K562 (cell line): ENCODE results near the gene SUPT3H. TPM values are rescaled to one million over a fixed set of nuclear protein-coding genes. Genes with fewer than 3 reads are reported as not detected.

Experiments
- ATAC-seq: fragments of 200-7000 bp; cut with Tn5 transposase; 3 replicates; pipeline ENCODE4 v1.9.1; 2020; ENCODE audit warnings: moderate library complexity
- BruUV-seq: library from RNA; stranded (reverse); fragments of 400-500 nt; replicated peaks from 2 replicates; lab custom pipeline; 2021; lab: Mats Ljungman, UMichigan
- CTCF ChIA-PET: fragments of 300-600 bp; formaldehyde crosslinking; extraction: SDS; loops from one replicate; lab custom pipeline; 2021; ENCODE audit warnings: low intra/inter-chr PET ratio; lab: Yijun Ruan, JAX
- POLR2A ChIA-PET: fragments of 300-600, 350-650 bp; sonication (Branson Sonifier 250); formaldehyde crosslinking; extraction: SDS; loops from one replicate; lab custom pipeline; 2021; ENCODE audit warnings: antibody characterized with exemption, inconsistent platforms; lab: Yijun Ruan, JAX
- DNase-seq, 4 experiments: peaks; one replicate each; pipeline versions ENCODE4 v3.0.0 to v3.0.0-alpha.2; 2011 to 2018; ENCODE audit warnings: low spot score in 3 of 4, mixed read lengths in 3 of 4; ENCODE audit errors: extremely low read depth in 1 of 4
- FAIRE-seq: peaks from 2 replicates; lab custom pipeline; 2011; peaks lifted over from hg19 to GRCh38; lab: Jason Lieb, UNC
- H2AFZ ChIP-seq: 2 replicates; pipeline ENCODE4 v1.6.0; 2011; ENCODE audit warnings: low read depth, low read length, control low read depth, inconsistent platforms
- H3K27ac ChIP-seq: fragments of 200-600 bp; 3 replicates; pipeline ENCODE4 v1.8.0; 2011; ENCODE audit warnings: low read depth, mild to moderate bottlenecking, control low read depth, inconsistent platforms, low read length, moderate library complexity, mixed read lengths; ENCODE audit errors: extremely low read depth
- H3K27me3 ChIP-seq, 2 experiments: fragments of 300-600 bp in 1 of 2; 2 replicates in 1 of 2; 3 replicates in 1 of 2; pipeline versions ENCODE4 v1.6.0 to v1.8.0; 2011; ENCODE audit warnings: inconsistent platforms in 2 of 2, low read length in 2 of 2, mild to moderate bottlenecking in 1 of 2, mixed read lengths in 1 of 2, moderate library complexity in 1 of 2; ENCODE audit not compliant: control insufficient read depth in 2 of 2, insufficient read depth in 2 of 2
- H3K36me3 ChIP-seq: fragments of 300-600 bp; 3 replicates; pipeline ENCODE4 v1.8.0; 2011; ENCODE audit warnings: mild to moderate bottlenecking, low read length, inconsistent platforms; ENCODE audit not compliant: control insufficient read depth, insufficient read depth
- H3K4me1 ChIP-seq, 2 experiments: fragments of 200-600 bp in 1 of 2; replicated peaks in 1 of 2; 2 replicates in 1 of 2; 3 replicates in 1 of 2; pipeline versions ENCODE4 v1.5.1 to v1.8.0; 2011; ENCODE audit warnings: inconsistent platforms in 2 of 2, low read length in 2 of 2, mild to moderate bottlenecking in 1 of 2, mixed read lengths in 1 of 2, moderate library complexity in 1 of 2; ENCODE audit not compliant: control insufficient read depth in 2 of 2, insufficient read depth in 2 of 2
- H3K4me2 ChIP-seq: 2 replicates; pipeline ENCODE4 v1.6.1; 2011; ENCODE audit warnings: low read length, control low read depth, inconsistent platforms, mixed read lengths; ENCODE audit not compliant: insufficient read depth
- H3K4me3 ChIP-seq: fragments of 200-600 bp; sonication (generic), shearing (Covaris generic); 2 replicates; pipeline ENCODE4 v1.5.1; 2016; ENCODE audit warnings: control low read depth, inconsistent platforms
- H3K79me2 ChIP-seq: fragments of 200-600 bp; 3 replicates; pipeline ENCODE4 v1.8.0; 2011; ENCODE audit warnings: low read length, inconsistent platforms; ENCODE audit not compliant: control insufficient read depth, insufficient read depth
- H3K9ac ChIP-seq, 2 experiments: 2 replicates each; pipeline versions ENCODE4 v1.6.0 to v1.6.1; 2011; ENCODE audit warnings: low read depth in 2 of 2, low read length in 2 of 2, control low read depth in 1 of 2, inconsistent platforms in 1 of 2, mild to moderate bottlenecking in 1 of 2, mixed read lengths in 1 of 2; ENCODE audit not compliant: insufficient read depth in 1 of 2
- H3K9me1 ChIP-seq: one replicate; pipeline ENCODE4 v1.6.0; 2011; ENCODE audit warnings: inconsistent platforms, mild to moderate bottlenecking, low read length, moderate library complexity; ENCODE audit not compliant: control insufficient read depth, insufficient read depth
- H3K9me3 ChIP-seq: replicated peaks from 2 replicates; pipeline ENCODE4 v1.5.1; 2011; ENCODE audit warnings: low read depth, low read length, inconsistent platforms; ENCODE audit not compliant: control insufficient read depth, insufficient read depth
- H4K20me1 ChIP-seq: replicated peaks from 2 replicates; pipeline ENCODE4 v1.6.1; 2011; ENCODE audit warnings: low read length, inconsistent platforms, mixed read lengths; ENCODE audit not compliant: control insufficient read depth, insufficient read depth
- RBM25 ChIP-seq: fragments of 200-400 bp; formaldehyde crosslinking; IDR thresholded peaks from 2 replicates; pipeline ENCODE4 v1.6.1; 2018; ENCODE audit warnings: low read length, low read depth, moderate library complexity; ENCODE audit not compliant: severe bottlenecking
- ZBED1 ChIP-seq: IDR thresholded peaks from 2 replicates; pipeline ENCODE4 v1.6.1; 2014
- ZNF584 ChIP-seq: fragments of 200-800 bp; sonication (Bioruptor generic); IDR thresholded peaks from 2 replicates; pipeline ENCODE4 v1.6.1; 2016; ENCODE audit warnings: low read depth, mild to moderate bottlenecking, missing genetic modification characterization, missing compliant biosample characterization
- WGBS: fragments of 100-300 bp; shearing (Covaris generic); methylation state at CpG from one replicate; pipeline ENCODE4 v1.1.6; 2016; ENCODE audit warnings: low coverage, mixed read lengths; ENCODE audit not compliant: insufficient coverage; ENCODE audit errors: missing lambda C conversion rate; 5-methylcytosine and 5-hydroxymethylcytosine counted together
- in situ Hi-C: fragments of 300-500 bp; cut with MboI; formaldehyde crosslinking; loops from 4 replicates; pipeline ENCODE4 v1.15.0; 2018; ENCODE audit warnings: inconsistent platforms, mixed read lengths
- intact Hi-C: fragments of 100-400 bp; cut with micrococcal nuclease; formaldehyde crosslinking; loops from 2 replicates; pipeline ENCODE4 v1.14.2; 2022
- polyA plus RNA-seq, 8 experiments: library from polyadenylated mRNA; depleted of rRNA in 4 of 8; stranded (reverse) in 5 of 8; unstranded in 3 of 8; fragments of >200 nt; fragmentation: Nextera tagmentation in 2 of 8; fragmentation: Illumina TruSeq in 1 of 8; extraction: Ambion mirVana in 2 of 8; extraction: Trizol in 1 of 8; gene quantifications; 2 replicates each; pipeline versions ENCODE4 v1.2.1 to v1.2.3, GENCODE V29; 2011 to 2014; ENCODE audit warnings: inconsistent platforms in 1 of 8, missing spikeins in 1 of 8
- total RNA-seq, 7 experiments: library from RNA; depleted of rRNA in 6 of 7; stranded (reverse); fragments of >200 nt in 6 of 7; fragmentation: Illumina TruSeq in 2 of 7; extraction: Trizol in 2 of 7; gene quantifications; 2 replicates each; pipeline versions ENCODE4 v1.2.1 to v1.2.3, GENCODE V29; 2011 to 2021; ENCODE audit warnings: low replicate concordance in 1 of 7
- TF ChIP-seq, protein P1 (sequence below): sonication (generic); formaldehyde crosslinking; IDR thresholded peaks from 2 replicates; pipeline ENCODE4 v1.8.1; 2023; ENCODE audit warnings: mild to moderate bottlenecking, missing genetic modification reagents

The SUPT3H gene
- total and polyA plus RNA-seq, 9 of the 15 experiments (the other 6 are each of a cell fraction or from before 2014, with no cell fraction given): 7.2 to 16.3 (median 11.9) TPM

DNA sequence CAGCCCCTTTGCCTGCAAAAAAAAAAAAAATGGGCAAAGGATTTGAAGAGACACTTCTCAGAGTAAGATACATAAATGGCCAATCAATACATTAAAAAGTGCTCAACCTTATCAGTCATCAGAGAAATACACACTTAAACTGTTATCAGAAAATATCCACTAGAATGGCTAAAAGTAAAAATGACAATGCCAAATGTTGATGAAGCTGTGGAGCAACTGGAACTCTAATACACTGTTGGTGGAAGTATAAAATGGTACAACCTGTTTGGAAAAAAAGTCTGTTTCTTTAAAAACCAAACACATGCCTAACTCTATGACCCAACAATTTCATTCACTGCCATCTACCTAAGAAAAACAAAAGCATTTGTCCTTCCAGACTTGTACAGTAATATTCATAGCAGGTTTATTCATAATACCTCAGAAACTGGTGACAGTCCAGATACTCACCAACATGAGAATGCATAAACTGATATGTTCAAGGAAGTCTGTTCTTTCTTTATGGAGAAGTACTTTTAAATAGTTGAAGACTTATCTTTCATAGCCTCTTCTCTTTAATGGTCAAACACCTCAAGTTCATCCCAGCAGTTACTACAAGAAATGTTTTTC, 428.0 kb downstream of the SUPT3H start:
- Histone ChIP-seq H3K9ac (no peak overlapping the region), H3K9me1 (no peaks in the 10 kb centered on the region), H3K27ac (no peak overlapping the region), H3K27me3 (no peaks in the 10 kb centered on the region), H3K79me2 (no peaks in the 10 kb centered on the region), H3K9me3 (no peaks in the 10 kb centered on the region), H3K4me2 (no peak overlapping the region), H3K36me3 (no peaks in the 10 kb centered on the region), H4K20me1 (no peaks in the 10 kb centered on the region), H2AFZ (no peak overlapping the region), H3K4me3 (no peak overlapping the region), H3K4me1 (no peaks in the 10 kb centered on the region)
- TF ChIP-seq, protein P1, sequence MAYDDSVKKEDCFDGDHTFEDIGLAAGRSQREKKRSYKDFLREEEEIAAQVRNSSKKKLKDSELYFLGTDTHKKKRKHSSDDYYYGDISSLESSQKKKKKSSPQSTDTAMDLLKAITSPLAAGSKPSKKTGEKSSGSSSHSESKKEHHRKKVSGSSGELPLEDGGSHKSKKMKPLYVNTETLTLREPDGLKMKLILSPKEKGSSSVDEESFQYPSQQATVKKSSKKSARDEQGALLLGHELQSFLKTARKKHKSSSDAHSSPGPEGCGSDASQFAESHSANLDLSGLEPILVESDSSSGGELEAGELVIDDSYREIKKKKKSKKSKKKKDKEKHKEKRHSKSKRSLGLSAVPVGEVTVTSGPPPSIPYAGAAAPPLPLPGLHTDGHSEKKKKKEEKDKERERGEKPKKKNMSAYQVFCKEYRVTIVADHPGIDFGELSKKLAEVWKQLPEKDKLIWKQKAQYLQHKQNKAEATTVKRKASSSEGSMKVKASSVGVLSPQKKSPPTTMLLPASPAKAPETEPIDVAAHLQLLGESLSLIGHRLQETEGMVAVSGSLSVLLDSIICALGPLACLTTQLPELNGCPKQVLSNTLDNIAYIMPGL (CRISPR knock-in tag): no peak
- TF ChIP-seq ZNF584 (CRISPR knock-in tag): no peak
- TF ChIP-seq RBM25: peak; percentile 39
- ChIA-PET CTCF (no interaction called here), POLR2A (no interaction called here)
- no TSS peak for BruUV-seq
- in situ Hi-C loops (no loop called here), intact Hi-C loops (no loop called here)
- ATAC-seq (no peak), DNase-seq (no peak), FAIRE-seq (peak; percentile 44)

DNA sequence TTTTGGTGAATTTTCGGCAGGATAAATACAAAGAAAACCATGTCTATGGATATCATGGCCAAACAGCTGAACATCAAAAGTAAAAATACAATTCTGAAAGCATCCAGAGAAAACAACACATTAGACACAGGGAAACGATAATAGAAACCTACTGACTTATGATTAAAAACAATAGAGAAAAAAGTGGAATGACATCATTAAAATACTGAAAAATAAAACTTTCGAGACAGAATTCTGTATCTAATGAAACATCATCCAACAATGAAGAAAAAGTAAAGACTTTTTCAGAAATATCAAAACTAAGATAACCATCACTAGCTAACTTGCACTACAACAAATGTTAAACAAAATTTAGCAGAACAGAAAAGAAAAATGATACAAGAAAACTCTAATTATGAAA, 434.2 kb downstream of the SUPT3H start:
- Histone ChIP-seq H3K79me2 (no peaks in the 10 kb centered on the region), H3K9me3 (no peaks in the 10 kb centered on the region), H3K4me2 (no peak overlapping the region), H3K27ac (no peak overlapping the region), H3K36me3 (no peaks in the 10 kb centered on the region), H2AFZ (no peak overlapping the region)
- DNase-seq (no peak), ATAC-seq (no peak)
- no TSS peak for BruUV-seq
- POLR2A ChIA-PET: interaction anchor here (0.5 kb wide), 1 partner anchor 11 kb away, joined by 3 read pairs; no protein-coding TSS in a partner anchor
- no peak for TF ChIP-seq ZBED1
- TF ChIP-seq, all 486 proteins: peak for 0
- Histone ChIP-seq H3K9me1 (no peaks in the 10 kb centered on the region), H3K9ac (no peak overlapping the region), H3K27me3 (no peaks in the 10 kb centered on the region), H3K4me1 (no peaks in the 10 kb centered on the region), H4K20me1 (no peaks in the 10 kb centered on the region), H3K4me3 (no peak overlapping the region)
- intact Hi-C loops (no loop called here), in situ Hi-C loops (no loop called here)
- 23% methylated on average over 3 of the region's 3 CpGs for WGBS
- FAIRE-seq: no peak
- CTCF ChIA-PET: no interaction called here
